Activated effector memory CD4-positive, alpha-beta T cell treated with Interleukin-2 at 50 U/mL for 16 hours (primary cell): ENCODE data around the gene IQGAP2.
"Not testable (repeated sequence)": the region's sequence is repeated elsewhere in the genome, so short reads cannot be mapped to it uniquely, and the experiment has no call there.

Experiments
- DNase-seq: peaks from one replicate; pipeline ENCODE4 v3.0.0-alpha.2; 2020

Gene IQGAP2

GRCh38 chr5:76673125-76673524, 270.0 kb downstream of the IQGAP2 start:
- no peak for DNase-seq

GRCh38 chr5:76674330-76675066, 271.4 kb downstream of the IQGAP2 start:
- DNase-seq, result no peak

GRCh38 chr5:76675364-76675763, 272.3 kb downstream of the IQGAP2 start:
- DNase-seq, result no peak

- DNase-seq, result no peak
Observed at GRCh38 chr5:76677849-76678472, 274.9 kb downstream of the IQGAP2 start.

- no peak for DNase-seq
Observed at GRCh38 chr5:76679231-76679630, 276.1 kb downstream of the IQGAP2 start.

GRCh38 chr5:76680826-76681225, 277.7 kb downstream of the IQGAP2 start:
- not testable (repeated sequence) for DNase-seq

- DNase-seq, result no peak
Observed at GRCh38 chr5:76681287-76681686, 278.2 kb downstream of the IQGAP2 start.

GRCh38 chr5:76682387-76682786, 279.3 kb downstream of the IQGAP2 start:
- no peak for DNase-seq

GRCh38 chr5:76683816-76684731, 281.0 kb downstream of the IQGAP2 start:
- no peak for DNase-seq

GRCh38 chr5:76684756-76685519, 281.9 kb downstream of the IQGAP2 start:
- no peak for DNase-seq

GRCh38 chr5:76685704-76686103, 282.6 kb downstream of the IQGAP2 start:
- no peak for DNase-seq

GRCh38 chr5:76688212-76688611, 285.1 kb downstream of the IQGAP2 start:
- no peak for DNase-seq

- DNase-seq, result no peak
Observed at GRCh38 chr5:76688836-76689235, 285.8 kb downstream of the IQGAP2 start.

- DNase-seq, result no peak
Observed at GRCh38 chr5:76689321-76690036, 286.4 kb downstream of the IQGAP2 start.

- no peak for DNase-seq
Observed at GRCh38 chr5:76690037-76690679, 287.1 kb downstream of the IQGAP2 start.

GRCh38 chr5:76690704-76691466, 287.8 kb downstream of the IQGAP2 start:
- no peak for DNase-seq

GRCh38 chr5:76691467-76692273, 288.6 kb downstream of the IQGAP2 start:
- no peak for DNase-seq

GRCh38 chr5:76692274-76692540, 289.1 kb downstream of the IQGAP2 start:
- DNase-seq, result no peak

GRCh38 chr5:76692651-76693050, 289.6 kb downstream of the IQGAP2 start:
- no peak for DNase-seq

- DNase-seq, result no peak
Observed at GRCh38 chr5:76693141-76693540, 290.1 kb downstream of the IQGAP2 start.
